ENCODE measurements around the gene RASAL2. TPM values are rescaled to one million over a fixed set of nuclear protein-coding genes. Genes with fewer than 3 reads are reported as not detected.

Gene RASAL2
- total and polyA plus RNA-seq, 5 donors: 6.9 to 34.3 (median 28.4) TPM

GRCh38 chr1:178472531-178472930 lies 378.6 kb downstream of the RASAL2 start:
- Histone ChIP-seq H3K27ac (ENCODE audit: low read length) (no peak overlapping the region), H3K9me3 (ENCODE audit: control insufficient read depth, low read length) (no peaks in the 10 kb centered on the region), H3K4me1 (ENCODE audit: control insufficient read depth, insufficient read depth, low read length) (no peaks in the 10 kb centered on the region), H3K27me3 (ENCODE audit: control insufficient read depth, insufficient read depth) (no peaks in the 10 kb centered on the region), H3K4me3 (ENCODE audit: low read length) (no peak overlapping the region)
- no peak for DNase-seq
- no peak for ATAC-seq
- intact Hi-C loops (cut with DNase I): no loop called here

- intact Hi-C loops (cut with DNase I): no loop called here
- Histone ChIP-seq H3K27ac (ENCODE audit: low read length) (no peak overlapping the region), H3K27me3 (ENCODE audit: control insufficient read depth, insufficient read depth) (no peaks in the 10 kb centered on the region), H3K4me1 (ENCODE audit: control insufficient read depth, insufficient read depth, low read length) (no peaks in the 10 kb centered on the region), H3K9me3 (ENCODE audit: control insufficient read depth, low read length) (no peaks in the 10 kb centered on the region), H3K4me3 (ENCODE audit: low read length) (no peak overlapping the region)
- no peak for ATAC-seq
- no peak for DNase-seq
- WGBS: 77% methylated on average over 4 of the region's 4 CpGs
Observed at GRCh38 chr1:178477373-178477772, 383.5 kb downstream of the RASAL2 start.

- 56% methylated on average over 1 of the region's 1 CpG for WGBS
- Histone ChIP-seq H3K27me3 (ENCODE audit: control insufficient read depth, insufficient read depth) (no peaks in the 10 kb centered on the region), H3K4me3 (ENCODE audit: low read length) (no peak overlapping the region), H3K9me3 (ENCODE audit: control insufficient read depth, low read length) (no peaks in the 10 kb centered on the region), H3K27ac (ENCODE audit: low read length) (no peak overlapping the region), H3K4me1 (ENCODE audit: control insufficient read depth, insufficient read depth, low read length) (no peaks in the 10 kb centered on the region)
- DNase-seq (no peak), ATAC-seq (no peak)
- intact Hi-C loops (cut with DNase I): no loop called here
Observed at GRCh38 chr1:178477841-178478240, 383.9 kb downstream of the RASAL2 start.

- H3K4me1 ChIP-seq (ENCODE audit: control insufficient read depth, insufficient read depth, low read length): no peaks in the 10 kb centered on the region
- H3K27ac ChIP-seq (ENCODE audit: low read length): no peak overlapping the region
- 91% methylated on average over 5 of the region's 5 CpGs for WGBS
- intact Hi-C loops (cut with DNase I): no loop called here
- DNase-seq: no peak
- ATAC-seq: no peak
- no peaks in the 10 kb centered on the region for H3K9me3 ChIP-seq (ENCODE audit: control insufficient read depth, low read length)
- H3K27me3 ChIP-seq (ENCODE audit: control insufficient read depth, insufficient read depth): no peaks in the 10 kb centered on the region
- H3K4me3 ChIP-seq (ENCODE audit: low read length): no peak overlapping the region
Observed at GRCh38 chr1:178483251-178483957, 389.5 kb downstream of the RASAL2 start.

- ATAC-seq (no peak), DNase-seq (no peak)
- no peaks in the 10 kb centered on the region for H3K9me3 ChIP-seq (ENCODE audit: control insufficient read depth, low read length)
- H3K27me3 ChIP-seq (ENCODE audit: control insufficient read depth, insufficient read depth): no peaks in the 10 kb centered on the region
- no peak overlapping the region for H3K27ac ChIP-seq (ENCODE audit: low read length)
- no peak overlapping the region for H3K4me3 ChIP-seq (ENCODE audit: low read length)
- intact Hi-C loops (cut with DNase I): no loop called here
- WGBS: 57% methylated on average over 3 of the region's 3 CpGs
- no peaks in the 10 kb centered on the region for H3K4me1 ChIP-seq (ENCODE audit: control insufficient read depth, insufficient read depth, low read length)
Observed at GRCh38 chr1:178484698-178485225, 390.9 kb downstream of the RASAL2 start.

- no peak for ATAC-seq
- no peaks in the 10 kb centered on the region for H3K4me1 ChIP-seq (ENCODE audit: control insufficient read depth, insufficient read depth, low read length)
- no peaks in the 10 kb centered on the region for H3K27me3 ChIP-seq (ENCODE audit: control insufficient read depth, insufficient read depth)
- 36% methylated on average over 3 of the region's 3 CpGs for WGBS
- no peaks in the 10 kb centered on the region for H3K9me3 ChIP-seq (ENCODE audit: control insufficient read depth, low read length)
- no peak overlapping the region for H3K27ac ChIP-seq (ENCODE audit: low read length)
- H3K4me3 ChIP-seq (ENCODE audit: low read length): no peak overlapping the region
- intact Hi-C loops (cut with DNase I): no loop called here
- DNase-seq: no peak
Observed at GRCh38 chr1:178485541-178485981, 391.7 kb downstream of the RASAL2 start.

GRCh38 chr1:178486100-178487069 lies 392.5 kb downstream of the RASAL2 start:
- WGBS: 29% methylated on average over 54 of the region's 54 CpGs
- no peak for DNase-seq
- Histone ChIP-seq H3K4me3 (ENCODE audit: low read length) (peak overlapping the region; percentile 17), H3K27ac (ENCODE audit: low read length) (no peak overlapping the region), H3K9me3 (ENCODE audit: control insufficient read depth, low read length) (no peaks in the 10 kb centered on the region), H3K4me1 (ENCODE audit: control insufficient read depth, insufficient read depth, low read length) (no peaks in the 10 kb centered on the region), H3K27me3 (ENCODE audit: control insufficient read depth, insufficient read depth) (no peaks in the 10 kb centered on the region)
- intact Hi-C loops (cut with DNase I): no loop called here
- peak; percentile 57 to 70 for ATAC-seq

GRCh38 chr1:178487070-178487615 lies 393.2 kb downstream of the RASAL2 start:
- H3K9me3 ChIP-seq (ENCODE audit: control insufficient read depth, low read length): no peaks in the 10 kb centered on the region
- intact Hi-C loops (cut with DNase I): no loop called here
- H3K4me3 ChIP-seq (ENCODE audit: low read length): peak overlapping the region; percentile 17
- ATAC-seq (peak; percentile 13 to 48), DNase-seq (no peak)
- no peaks in the 10 kb centered on the region for H3K4me1 ChIP-seq (ENCODE audit: control insufficient read depth, insufficient read depth, low read length)
- no peak overlapping the region for H3K27ac ChIP-seq (ENCODE audit: low read length)
- H3K27me3 ChIP-seq (ENCODE audit: control insufficient read depth, insufficient read depth): no peaks in the 10 kb centered on the region
- 46% methylated on average over 20 of the region's 20 CpGs for WGBS

GRCh38 chr1:178488393-178488792 lies 394.5 kb downstream of the RASAL2 start:
- no peak for DNase-seq

GRCh38 chr1:178489399-178489798 lies 395.5 kb downstream of the RASAL2 start:
- DNase-seq (no peak), ATAC-seq (no peak)
- intact Hi-C loops (cut with DNase I): no loop called here
- 93% methylated on average over 4 of the region's 4 CpGs for WGBS
- Histone ChIP-seq H3K9me3 (ENCODE audit: control insufficient read depth, low read length) (no peaks in the 10 kb centered on the region), H3K27ac (ENCODE audit: low read length) (no peak overlapping the region), H3K4me3 (ENCODE audit: low read length) (no peak overlapping the region), H3K27me3 (ENCODE audit: control insufficient read depth, insufficient read depth) (no peaks in the 10 kb centered on the region), H3K4me1 (ENCODE audit: control insufficient read depth, insufficient read depth, low read length) (no peaks in the 10 kb centered on the region)

More at GRCh38 chr1:178488393-178488792, 394.5 kb downstream of the RASAL2 start:
- no peaks in the 10 kb centered on the region for H3K27me3 ChIP-seq (ENCODE audit: control insufficient read depth, insufficient read depth)
- no peak overlapping the region for H3K27ac ChIP-seq (ENCODE audit: low read length)
- ATAC-seq: no peak
- H3K4me3 ChIP-seq (ENCODE audit: low read length): no peak overlapping the region
- H3K4me1 ChIP-seq (ENCODE audit: control insufficient read depth, insufficient read depth, low read length): no peaks in the 10 kb centered on the region
- intact Hi-C loops (cut with DNase I): no loop called here
- 92% methylated on average over 4 of the region's 4 CpGs for WGBS
- no peaks in the 10 kb centered on the region for H3K9me3 ChIP-seq (ENCODE audit: control insufficient read depth, low read length)

- intact Hi-C loops (cut with DNase I): loop anchor here in 1 of 4 donors (5.0 kb wide), 1 partner anchor 178 kb away; no protein-coding TSS in a partner anchor
- ATAC-seq (no peak), DNase-seq (no peak)
- Histone ChIP-seq H3K27ac (ENCODE audit: low read length) (no peak overlapping the region), H3K4me3 (ENCODE audit: low read length) (no peak overlapping the region), H3K4me1 (ENCODE audit: control insufficient read depth, insufficient read depth, low read length) (no peaks in the 10 kb centered on the region), H3K9me3 (ENCODE audit: control insufficient read depth, low read length) (no peaks in the 10 kb centered on the region), H3K27me3 (ENCODE audit: control insufficient read depth, insufficient read depth) (no peaks in the 10 kb centered on the region)
- WGBS: 97% methylated on average over 8 of the region's 8 CpGs
Observed at GRCh38 chr1:178490136-178490535, 396.2 kb downstream of the RASAL2 start.

Data from right cardiac atrium (tissue), 5 donors.